H1 (cell line): ENCODE data around the gene FNDC3A. TPM values are rescaled to one million over a fixed set of nuclear protein-coding genes. Genes with fewer than 3 reads are reported as not detected.

ENCODE experiments used
- BRCA1 ChIP-seq: IDR thresholded peaks from 2 replicates; pipeline ENCODE4 v1.6.1; 2012; ENCODE audit warnings: low read depth, low read length, improper control_type of control experiment
- CTCF ChIP-seq, 3 experiments: IDR thresholded peaks; 1 replicate in 2 of 3; 2 replicates in 1 of 3; pipeline versions ENCODE4 v1.5.1 to v1.6.1; 2011; ENCODE audit warnings: low read length in 3 of 3, mild to moderate bottlenecking in 3 of 3, inconsistent platforms in 2 of 3, low read depth in 1 of 3, moderate library complexity in 1 of 3; ENCODE audit not compliant: insufficient read depth in 1 of 3; ENCODE audit errors: control extremely low read depth in 1 of 3
- polyA plus RNA-seq, 7 experiments: library from polyadenylated mRNA; depleted of rRNA in 3 of 7; stranded (reverse) in 5 of 7; unstranded in 2 of 7; fragments of >200 nt in 5 of 7; fragments of 200-250 nt in 2 of 7; gene quantifications; 1 replicate in 5 of 7; 2 replicates in 1 of 7; 4 replicates in 1 of 7; pipeline versions ENCODE4 v1.2.1 to v1.2.3, GENCODE V29; 2011 to 2013; ENCODE audit warnings: missing spikeins in 2 of 7, mixed read lengths in 2 of 7
- total RNA-seq: library from RNA; stranded (reverse); fragmentation: NEBNext Ultra II Directional; extraction: Animal tissue kit (Norgen Biotek cat#: 25700); gene quantifications from 2 replicates; pipeline ENCODE4 v1.2.1, GENCODE V29; 2021

The FNDC3A gene
- total and polyA plus RNA-seq, 2 of the 8 experiments (the other 6 are each of a cell fraction or from before 2014, with no cell fraction given) = 14.6 to 26.0 TPM

- TF ChIP-seq CTCF (IDR thresholded peaks at IDR 0.05; ENCODE audit: control extremely low read depth in 1 of 3, insufficient read depth in 1 of 3, low read depth in 1 of 3, low read length in 3 of 3) = peak; percentile 26 to 36 (median 26); a peak in 3 of 4 replicates
- TF ChIP-seq BRCA1 = no peak
Observed at GRCh38 chr13:49098771-49099512, 123.2 kb downstream of the FNDC3A start (continued).
